AG04449 (cell line): ENCODE results near the gene CBR3.

Source experiments
- CTCF ChIA-PET: fragments of 350-600 bp; formaldehyde crosslinking; extraction: SDS; loops from one replicate; lab custom pipeline; 2021; ENCODE audit warnings: antibody characterized with exemption; lab: Yijun Ruan, JAX
- POLR2A ChIA-PET: fragments of 400-600, 350-600 bp; formaldehyde crosslinking; extraction: SDS; loops from one replicate; lab custom pipeline; 2020; ENCODE audit warnings: antibody characterized with exemption, inconsistent platforms; lab: Yijun Ruan, JAX
- DNase-seq: peaks from one replicate; pipeline ENCODE4 v3.0.0-alpha.2; 2010; ENCODE audit warnings: low read depth, low spot score
- H3K4me3 ChIP-seq: 2 replicates; pipeline ENCODE4 v1.5.1; 2011; ENCODE audit warnings: low read depth, mild to moderate bottlenecking, control low read depth, low read length
- CTCF ChIP-seq: IDR thresholded peaks from one replicate; pipeline ENCODE4 v1.5.1; 2011; ENCODE audit warnings: mild to moderate bottlenecking, moderate library complexity, low read length, control low read depth, inconsistent platforms; ENCODE audit not compliant: insufficient read depth; ENCODE audit errors: missing control alignments

Gene CBR3

DNA sequence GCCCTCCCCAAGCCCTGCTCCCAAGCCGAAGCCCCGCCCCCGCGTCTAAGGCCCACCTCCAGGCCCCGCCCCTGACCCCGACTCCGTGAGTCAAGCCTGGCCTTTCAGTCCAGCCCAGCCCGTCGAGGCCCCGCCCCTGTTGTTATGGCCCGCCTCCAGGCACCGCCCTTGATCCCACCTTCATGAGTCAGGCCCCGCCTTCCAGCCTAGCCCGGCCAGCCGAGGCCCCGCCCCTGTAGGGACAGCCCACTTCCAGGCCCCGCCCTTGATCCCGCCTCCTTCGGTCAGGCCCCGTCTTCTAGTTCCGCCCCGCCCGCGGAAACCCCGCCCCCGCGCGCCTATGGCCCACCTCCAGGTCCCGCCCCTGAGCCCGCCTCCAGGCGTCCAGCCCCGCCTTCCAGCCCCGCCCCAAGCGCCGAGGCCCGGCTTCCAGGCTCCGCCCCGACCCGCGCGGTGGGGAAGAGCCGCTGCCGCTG is 21.5 kb downstream of the CBR3 start:
- DNase-seq, result peak; percentile 91
- ChIA-PET CTCF (interaction anchor here (1.8 to 7.2 kb wide), 2 partner anchors 15 to 54 kb away, joined by 11 to 71 read pairs; no protein-coding TSS in a partner anchor), POLR2A (interaction anchor here (0.7 to 1.4 kb wide), 5 partner anchors 20 to 163 kb away, joined by 3 to 4 read pairs (median 3); no protein-coding TSS in a partner anchor)
- TF ChIP-seq CTCF, result no peak
- peak overlapping the region; percentile 85 for H3K4me3 ChIP-seq

DNA sequence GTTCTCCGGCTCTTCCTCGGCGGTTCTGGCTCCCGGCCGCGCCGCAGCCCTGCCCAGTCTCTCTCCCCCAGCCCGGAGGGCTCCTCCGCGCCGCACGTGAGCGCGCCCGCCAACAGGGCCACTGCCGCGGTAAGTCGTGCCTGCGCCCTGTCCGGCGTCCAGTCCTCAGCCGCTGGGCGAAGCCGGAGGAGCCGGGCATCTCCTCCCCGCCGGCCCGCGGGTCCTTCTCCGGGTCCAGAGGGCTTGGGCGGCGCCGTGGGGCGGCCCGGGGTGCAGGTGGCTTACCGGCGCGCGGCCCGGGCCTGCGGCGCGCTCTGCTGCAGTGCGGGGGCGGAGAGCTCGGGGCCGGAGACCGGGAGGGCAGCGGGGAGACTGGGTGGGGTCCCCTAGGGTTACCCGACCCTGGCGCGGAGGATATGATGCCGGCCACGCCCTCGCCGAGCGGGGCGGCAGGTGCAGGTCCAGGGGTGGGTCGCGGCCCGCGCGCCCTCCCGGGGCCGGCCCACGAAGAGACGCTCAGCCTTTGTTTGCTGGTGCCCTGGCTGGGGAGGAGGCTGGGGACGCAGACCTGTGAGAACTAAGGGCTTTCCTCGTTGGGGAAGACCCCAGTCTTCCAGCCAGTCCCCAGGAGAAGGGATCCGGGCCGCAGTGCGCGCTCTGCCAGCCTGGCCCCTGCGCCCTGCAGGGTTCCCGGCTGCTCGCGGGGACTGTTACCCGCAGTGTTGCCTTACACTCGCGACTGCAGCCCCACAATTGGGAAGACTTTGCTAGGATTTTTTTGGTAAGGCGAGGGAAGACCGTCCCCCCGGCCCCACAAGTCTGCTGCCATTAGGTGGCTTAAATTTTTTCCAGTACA is 22.2 kb downstream of the CBR3 start, which contains the start of gene DOP1B:
Gene DOP1B (plus strand): TSS at position 10 of the 856 bp plus-strand sequence. CDS start 7,910 bp downstream, outside the sequence.
- DNase-seq, result no peak
- peak within 1 kb of the TSS; percentile 85 for H3K4me3 ChIP-seq
- ChIA-PET POLR2A (interaction anchor here (0.7 to 1.1 kb wide), 2 partner anchors 78 to 163 kb away, joined by 3 read pairs; no protein-coding TSS in a partner anchor), CTCF (no interaction called here)
- TF ChIP-seq CTCF, result no peak

- no peak for TF ChIP-seq CTCF
- ChIA-PET CTCF (interaction anchor here (1.3 kb wide), 1 partner anchor 51 kb away, joined by 4 read pairs; no protein-coding TSS in a partner anchor), POLR2A (no interaction called here)
- DNase-seq, result no peak
- H3K4me3 ChIP-seq, result no peak overlapping the region
These were observed 24.6 kb downstream of the CBR3 start for GRCh38 chr21:36159356-36159921.

DNA sequence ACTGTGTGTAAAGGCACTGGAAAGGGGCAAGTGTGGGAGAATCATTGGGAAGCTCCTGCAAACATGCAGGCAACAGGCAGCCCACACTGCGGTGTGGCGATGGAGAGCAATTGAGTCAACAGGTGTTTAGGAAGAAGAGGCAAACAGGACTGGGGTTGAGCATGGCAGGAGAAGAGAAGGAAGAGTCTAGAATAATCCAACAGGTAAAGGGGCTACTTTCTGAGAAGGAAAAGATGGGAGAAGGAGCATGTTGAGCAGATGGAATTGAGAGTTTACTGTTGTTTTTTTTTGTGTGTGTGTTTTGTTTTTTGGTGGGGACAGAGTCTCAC is 25.9 kb downstream of the CBR3 start:
- ChIA-PET CTCF (interaction anchor here (0.9 to 1.3 kb wide), 3 partner anchors 8 to 50 kb away, joined by 3 to 4 read pairs (median 4); no protein-coding TSS in a partner anchor), POLR2A (no interaction called here)
- no peak for TF ChIP-seq CTCF
- no peak for DNase-seq
- H3K4me3 ChIP-seq, result no peak overlapping the region

DNA sequence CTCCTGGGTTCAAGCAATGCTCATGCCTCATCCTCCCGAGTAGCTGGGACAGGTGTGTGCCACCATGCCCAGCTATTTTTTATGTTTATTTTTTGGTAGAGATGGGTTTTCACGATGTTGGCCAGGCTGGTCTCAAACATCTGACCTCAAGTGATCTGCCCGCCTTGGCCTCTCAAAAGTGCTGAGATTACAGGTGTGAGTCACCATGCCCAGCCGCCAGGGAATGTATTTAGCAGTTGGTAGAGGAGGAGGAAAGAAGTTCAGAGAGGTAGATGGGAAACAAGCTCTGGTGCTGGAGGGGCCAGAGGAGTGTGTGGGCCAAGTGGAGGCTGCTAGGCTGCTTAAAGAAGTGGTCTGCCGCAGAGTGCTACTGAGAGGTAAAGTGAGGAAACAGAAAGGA is 27.8 kb downstream of the CBR3 start:
- TF ChIP-seq CTCF, result no peak
- DNase-seq, result no peak
- H3K4me3 ChIP-seq, result no peak overlapping the region
- ChIA-PET POLR2A (no interaction called here), CTCF (interaction anchor here (1.5 kb wide), 1 partner anchor 47 kb away, joined by 5 read pairs; no protein-coding TSS in a partner anchor)
